ENCODE data around the gene ADGRG6. TPM values are rescaled to one million over a fixed set of nuclear protein-coding genes. Genes with fewer than 3 reads are reported as not detected.

The ADGRG6 gene
- total RNA-seq, 1 experiment from 2014 or later = 259 TPM

DNA sequence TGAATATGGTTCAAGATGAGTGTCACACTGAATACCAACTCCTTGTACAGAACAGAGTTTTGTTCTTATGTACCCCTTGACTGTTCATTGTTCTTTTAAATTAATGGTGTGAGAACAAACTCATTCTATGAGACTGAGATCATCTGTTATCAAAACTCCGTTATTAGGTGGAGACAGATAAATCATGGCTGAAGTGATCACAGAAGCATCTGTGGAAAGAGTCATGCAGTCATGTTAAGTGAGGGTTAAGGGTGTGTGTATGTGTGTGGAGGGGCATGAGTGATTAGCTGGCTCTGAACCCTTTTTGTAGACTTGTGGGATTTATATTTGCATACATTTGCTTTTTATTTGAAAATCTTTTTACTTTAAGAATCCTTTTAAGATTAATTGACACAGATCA lies 24.7 kb downstream of the ADGRG6 start:
- no peaks in the 10 kb centered on the region for H3K27me3 ChIP-seq (ENCODE audit: control insufficient read depth, insufficient read depth, low read length)
- H3K36me3 ChIP-seq (ENCODE audit: control insufficient read depth, insufficient read depth, low read length) = no peaks in the 10 kb centered on the region
- BruUV-seq (replicated peaks) = no TSS peak
- ATAC-seq (no peak), DNase-seq (ENCODE audit: low read depth, low spot score) (no peak)
- intact Hi-C loops (cut with micrococcal nuclease; ENCODE audit: unreplicated experiment) = no loop called here
- no peak overlapping the region for H3K4me3 ChIP-seq (ENCODE audit: low read depth in 2 of 2, low read length in 2 of 2)
- CTCF ChIA-PET = no interaction called here
- TF ChIP-seq TCF7L2 (IDR thresholded peaks at IDR 0.05; ENCODE audit: low read depth, low read length) (no peak), POLR2AphosphoS5 (IDR thresholded peaks at IDR 0.05; ENCODE audit: low read depth, low read length) (no peak), SIN3A (IDR thresholded peaks at IDR 0.05; ENCODE audit: borderline replicate concordance, insufficient read depth, low read depth, low read length) (no peak)
- TF ChIP-seq, protein P1, sequence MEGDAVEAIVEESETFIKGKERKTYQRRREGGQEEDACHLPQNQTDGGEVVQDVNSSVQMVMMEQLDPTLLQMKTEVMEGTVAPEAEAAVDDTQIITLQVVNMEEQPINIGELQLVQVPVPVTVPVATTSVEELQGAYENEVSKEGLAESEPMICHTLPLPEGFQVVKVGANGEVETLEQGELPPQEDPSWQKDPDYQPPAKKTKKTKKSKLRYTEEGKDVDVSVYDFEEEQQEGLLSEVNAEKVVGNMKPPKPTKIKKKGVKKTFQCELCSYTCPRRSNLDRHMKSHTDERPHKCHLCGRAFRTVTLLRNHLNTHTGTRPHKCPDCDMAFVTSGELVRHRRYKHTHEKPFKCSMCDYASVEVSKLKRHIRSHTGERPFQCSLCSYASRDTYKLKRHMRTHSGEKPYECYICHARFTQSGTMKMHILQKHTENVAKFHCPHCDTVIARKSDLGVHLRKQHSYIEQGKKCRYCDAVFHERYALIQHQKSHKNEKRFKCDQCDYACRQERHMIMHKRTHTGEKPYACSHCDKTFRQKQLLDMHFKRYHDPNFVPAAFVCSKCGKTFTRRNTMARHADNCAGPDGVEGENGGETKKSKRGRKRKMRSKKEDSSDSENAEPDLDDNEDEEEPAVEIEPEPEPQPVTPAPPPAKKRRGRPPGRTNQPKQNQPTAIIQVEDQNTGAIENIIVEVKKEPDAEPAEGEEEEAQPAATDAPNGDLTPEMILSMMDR (IDR thresholded peaks at IDR 0.05) = no peak
- TF ChIP-seq, protein P2, sequence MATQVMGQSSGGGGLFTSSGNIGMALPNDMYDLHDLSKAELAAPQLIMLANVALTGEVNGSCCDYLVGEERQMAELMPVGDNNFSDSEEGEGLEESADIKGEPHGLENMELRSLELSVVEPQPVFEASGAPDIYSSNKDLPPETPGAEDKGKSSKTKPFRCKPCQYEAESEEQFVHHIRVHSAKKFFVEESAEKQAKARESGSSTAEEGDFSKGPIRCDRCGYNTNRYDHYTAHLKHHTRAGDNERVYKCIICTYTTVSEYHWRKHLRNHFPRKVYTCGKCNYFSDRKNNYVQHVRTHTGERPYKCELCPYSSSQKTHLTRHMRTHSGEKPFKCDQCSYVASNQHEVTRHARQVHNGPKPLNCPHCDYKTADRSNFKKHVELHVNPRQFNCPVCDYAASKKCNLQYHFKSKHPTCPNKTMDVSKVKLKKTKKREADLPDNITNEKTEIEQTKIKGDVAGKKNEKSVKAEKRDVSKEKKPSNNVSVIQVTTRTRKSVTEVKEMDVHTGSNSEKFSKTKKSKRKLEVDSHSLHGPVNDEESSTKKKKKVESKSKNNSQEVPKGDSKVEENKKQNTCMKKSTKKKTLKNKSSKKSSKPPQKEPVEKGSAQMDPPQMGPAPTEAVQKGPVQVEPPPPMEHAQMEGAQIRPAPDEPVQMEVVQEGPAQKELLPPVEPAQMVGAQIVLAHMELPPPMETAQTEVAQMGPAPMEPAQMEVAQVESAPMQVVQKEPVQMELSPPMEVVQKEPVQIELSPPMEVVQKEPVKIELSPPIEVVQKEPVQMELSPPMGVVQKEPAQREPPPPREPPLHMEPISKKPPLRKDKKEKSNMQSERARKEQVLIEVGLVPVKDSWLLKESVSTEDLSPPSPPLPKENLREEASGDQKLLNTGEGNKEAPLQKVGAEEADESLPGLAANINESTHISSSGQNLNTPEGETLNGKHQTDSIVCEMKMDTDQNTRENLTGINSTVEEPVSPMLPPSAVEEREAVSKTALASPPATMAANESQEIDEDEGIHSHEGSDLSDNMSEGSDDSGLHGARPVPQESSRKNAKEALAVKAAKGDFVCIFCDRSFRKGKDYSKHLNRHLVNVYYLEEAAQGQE (IDR thresholded peaks at IDR 0.05; ENCODE audit: insufficient read depth in 1 of 2, low read depth in 2 of 2, low read length in 1 of 2) = no peak
- in situ Hi-C loops (cut with HindIII; ENCODE audit: low pct_unique_long_range_greater_than_20kb, low sequenced_read_pairs) = no loop called here
- POLR2A ChIA-PET = no interaction called here
- peak overlapping the region; percentile 99 for H3K27ac ChIP-seq (ENCODE audit: low read length)
- H3K9me3 ChIP-seq (ENCODE audit: control insufficient read depth, insufficient read depth, low read depth, low read length) = no peaks in the 10 kb centered on the region
- H3K4me1 ChIP-seq (ENCODE audit: control insufficient read depth, insufficient read depth, low read length) = peaks cover 100% of the 10 kb centered on the region

DNA sequence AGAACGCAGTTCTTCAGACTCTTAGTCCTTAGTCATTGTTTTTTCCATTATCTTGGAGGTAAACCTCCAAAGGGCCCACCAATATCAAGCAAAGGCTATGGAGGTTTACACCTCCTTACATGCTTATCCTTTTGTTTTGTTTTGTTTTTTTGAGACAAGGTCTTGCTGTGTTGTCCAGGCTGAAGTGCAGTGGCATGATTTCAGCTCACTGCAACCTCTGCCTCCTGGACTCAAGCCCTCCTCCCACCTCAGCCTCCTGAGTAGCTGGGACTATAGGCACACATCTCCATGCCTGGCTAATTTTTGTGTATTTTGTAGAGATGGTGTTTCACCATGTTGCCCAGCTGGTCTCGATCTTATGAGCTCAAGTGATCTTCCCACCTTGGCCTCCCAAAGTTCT lies 26.3 kb downstream of the ADGRG6 start:
- POLR2A ChIA-PET = no interaction called here
- ATAC-seq (no peak), DNase-seq (ENCODE audit: low read depth, low spot score) (no peak)
- in situ Hi-C loops (cut with HindIII; ENCODE audit: low pct_unique_long_range_greater_than_20kb, low sequenced_read_pairs) = no loop called here
- Histone ChIP-seq H3K36me3 (ENCODE audit: control insufficient read depth, insufficient read depth, low read length) (peaks cover 2% of the 10 kb centered on the region; the same call in 1 of the 2 replicates), H3K9me3 (ENCODE audit: control insufficient read depth, insufficient read depth, low read depth, low read length) (no peaks in the 10 kb centered on the region), H3K27me3 (ENCODE audit: control insufficient read depth, insufficient read depth, low read length) (no peaks in the 10 kb centered on the region), H3K4me3 (ENCODE audit: low read depth in 2 of 2, low read length in 2 of 2) (no peak overlapping the region), H3K27ac (ENCODE audit: low read length) (peak overlapping the region; percentile 99), H3K4me1 (ENCODE audit: control insufficient read depth, insufficient read depth, low read length) (peaks cover 100% of the 10 kb centered on the region)
- TF ChIP-seq POLR2AphosphoS5 (IDR thresholded peaks at IDR 0.05; ENCODE audit: low read depth, low read length) = no peak
- TF ChIP-seq, protein P2 (IDR thresholded peaks at IDR 0.05; ENCODE audit: insufficient read depth in 1 of 2, low read depth in 2 of 2, low read length in 1 of 2) = no peak
- no peak for TF ChIP-seq SIN3A (IDR thresholded peaks at IDR 0.05; ENCODE audit: borderline replicate concordance, insufficient read depth, low read depth, low read length)
- no peak for TF ChIP-seq TCF7L2 (IDR thresholded peaks at IDR 0.05; ENCODE audit: low read depth, low read length)
- TF ChIP-seq, protein P1 (IDR thresholded peaks at IDR 0.05) = no peak
- CTCF ChIA-PET = no interaction called here
- BruUV-seq (replicated peaks) = no TSS peak
- intact Hi-C loops (cut with micrococcal nuclease; ENCODE audit: unreplicated experiment) = no loop called here
